ENCODE data around the gene FOXJ1.

GRCh38 chr17:76090517-76091129 is 50.4 kb downstream of the FOXJ1 start:
- no peak for TF ChIP-seq SP1 (IDR thresholded peaks at IDR 0.05)
- TF ChIP-seq ZNF384 (IDR thresholded peaks at IDR 0.05), result no peak
- TF ChIP-seq ELF4 (IDR thresholded peaks at IDR 0.05), result no peak
- TF ChIP-seq TARDBP (IDR thresholded peaks at IDR 0.05), result no peak
- TF ChIP-seq BHLHE40 (IDR thresholded peaks at IDR 0.05; ENCODE audit: borderline replicate concordance), result no peak

Measured in HEK293T (cell line).